Colonic mucosa (tissue), 4 donors: ENCODE data around the gene PDE6H. TPM values are rescaled to one million over a fixed set of nuclear protein-coding genes. Genes with fewer than 3 reads are reported as not detected.

Experiments
- DNase-seq: peaks from one replicate; pipeline ENCODE4 v3.0.0-alpha.2; 2020
- H3K27ac ChIP-seq: fragments of 200-600 bp; one replicate; pipeline ENCODE4 v1.8.0; 2021
- H3K27me3 ChIP-seq: fragments of 200-600 bp; one replicate; pipeline ENCODE4 v1.8.0; 2021
- H3K36me3 ChIP-seq: fragments of 200-600 bp; one replicate; pipeline ENCODE4 v1.8.0; 2021
- H3K4me1 ChIP-seq: fragments of 200-600 bp; one replicate; pipeline ENCODE4 v1.8.0; 2021; ENCODE audit warnings: mild to moderate bottlenecking
- H3K4me3 ChIP-seq: fragments of 200-600 bp; one replicate; pipeline ENCODE4 v1.8.0; 2021
- H3K9ac ChIP-seq, 2 donors: one replicate each; pipeline ENCODE4 v1.7.0; 2013; ENCODE audit warnings: control low read depth in 2 of 2, low read depth in 2 of 2, low read length in 2 of 2
- H3K9me3 ChIP-seq: fragments of 200-600 bp; one replicate; pipeline ENCODE4 v1.8.0; 2021
- CTCF ChIP-seq: fragments of 200-600 bp; IDR thresholded peaks from one replicate; pipeline ENCODE4 v1.8.0; 2022; ENCODE audit warnings: antibody characterized with exemption, mild to moderate bottlenecking
- intact Hi-C: fragments of 100-400 bp; cut with DNase I; formaldehyde crosslinking; loops from one replicate; pipeline ENCODE4 v1.14.1; 2022
- total RNA-seq, 2 donors: library from RNA; stranded (reverse); fragmentation: NEBNext Ultra II Directional in 1 of 2; extraction: Animal tissue kit (Norgen Biotek cat#: 25700) in 1 of 2; gene quantifications; one replicate each; pipeline ENCODE4 v1.2.1, GENCODE V29; 2021
- donor health status: healthy.
- donor health status: DM: no; HTN: no; CAD: no.
- donor health status: DM: no; HTN: no; CAD: no.

The PDE6H gene
- total RNA-seq, 2 donors from 2014 or later: not detected

GRCh38 chr12:14950982-14951746 lies 21.7 kb upstream of the PDE6H start:
- Histone ChIP-seq H3K4me1 (no peaks in the 10 kb centered on the region), H3K9me3 (no peaks in the 10 kb centered on the region), H3K27ac (peak overlapping the region; percentile 73), H3K36me3 (no peaks in the 10 kb centered on the region), H3K4me3 (no peak overlapping the region), H3K27me3 (no peaks in the 10 kb centered on the region), H3K9ac (no peak overlapping the region)
- intact Hi-C loops: no loop called here
- TF ChIP-seq CTCF: no peak
- DNase-seq: peak; percentile 66

GRCh38 chr12:14951851-14952250 lies 21.0 kb upstream of the PDE6H start:
- H3K9ac ChIP-seq: no peak overlapping the region

GRCh38 chr12:14952299-14952921 lies 20.4 kb upstream of the PDE6H start:
- Histone ChIP-seq H3K9ac (no peak overlapping the region), H3K4me1 (no peaks in the 10 kb centered on the region), H3K36me3 (no peaks in the 10 kb centered on the region), H3K27me3 (no peaks in the 10 kb centered on the region), H3K9me3 (no peaks in the 10 kb centered on the region), H3K27ac (peak overlapping the region; percentile 73), H3K4me3 (no peak overlapping the region)
- peak; percentile 30 for DNase-seq
- no peak for TF ChIP-seq CTCF
- intact Hi-C loops: no loop called here

More at GRCh38 chr12:14951851-14952250, 21.0 kb upstream of the PDE6H start:
- no peaks in the 10 kb centered on the region for H3K9me3 ChIP-seq
- DNase-seq: no peak
- no peaks in the 10 kb centered on the region for H3K4me1 ChIP-seq
- intact Hi-C loops: no loop called here
- H3K27ac ChIP-seq: peak overlapping the region; percentile 73
- no peaks in the 10 kb centered on the region for H3K36me3 ChIP-seq
- H3K4me3 ChIP-seq: no peak overlapping the region
- no peak for TF ChIP-seq CTCF
- no peaks in the 10 kb centered on the region for H3K27me3 ChIP-seq

GRCh38 chr12:14953752-14954151 lies 19.1 kb upstream of the PDE6H start:
- Histone ChIP-seq H3K27ac (no peak overlapping the region), H3K4me3 (no peak overlapping the region), H3K9me3 (no peaks in the 10 kb centered on the region), H3K27me3 (no peaks in the 10 kb centered on the region), H3K36me3 (no peaks in the 10 kb centered on the region), H3K9ac (no peak overlapping the region), H3K4me1 (no peaks in the 10 kb centered on the region)
- intact Hi-C loops: no loop called here
- TF ChIP-seq CTCF: no peak
- no peak for DNase-seq

GRCh38 chr12:14954269-14954668 lies 18.6 kb upstream of the PDE6H start:
- intact Hi-C loops: no loop called here
- no peak for TF ChIP-seq CTCF
- Histone ChIP-seq H3K4me3 (no peak overlapping the region), H3K27ac (no peak overlapping the region), H3K27me3 (no peaks in the 10 kb centered on the region), H3K4me1 (no peaks in the 10 kb centered on the region), H3K9ac (no peak overlapping the region), H3K36me3 (no peaks in the 10 kb centered on the region), H3K9me3 (no peaks in the 10 kb centered on the region)
- DNase-seq: no peak
